Liver (tissue), 9 donors: ENCODE measurements around the gene PIGQ. TPM values are rescaled to one million over a fixed set of nuclear protein-coding genes. Genes with fewer than 3 reads are reported as not detected.
A peak's percentile ranks its signal among the peaks of the same experiment; 100 is the strongest.

Source experiments
- DNase-seq: peaks from one replicate; pipeline ENCODE4 v3.0.0-alpha.2; 2017; ENCODE audit warnings: low spot score
- H3K27ac ChIP-seq, 2 donors: one replicate each; pipeline ENCODE4 v1.7.0; 2013; ENCODE audit warnings: inconsistent platforms in 2 of 2, low read length in 2 of 2, control low read depth in 1 of 2, low read depth in 1 of 2, mild to moderate bottlenecking in 1 of 2
- H3K27me3 ChIP-seq, 4 donors: one replicate each; pipeline versions ENCODE4 v1.6.1 to v1.7.0; 2013; ENCODE audit warnings: low read length in 3 of 4, inconsistent platforms in 1 of 4, mild to moderate bottlenecking in 1 of 4, moderate library complexity in 1 of 4; ENCODE audit not compliant: control insufficient read depth in 4 of 4, insufficient read depth in 4 of 4
- H3K36me3 ChIP-seq, 4 donors: one replicate each; pipeline versions ENCODE4 v1.6.1 to v1.7.0; 2013; ENCODE audit warnings: low read length in 3 of 4, mild to moderate bottlenecking in 3 of 4, low read depth in 1 of 4, moderate library complexity in 1 of 4; ENCODE audit not compliant: control insufficient read depth in 4 of 4, insufficient read depth in 3 of 4
- H3K4me1 ChIP-seq, 4 donors: one replicate each; pipeline versions ENCODE4 v1.6.1 to v1.7.0; 2013; ENCODE audit warnings: low read length in 3 of 4, mild to moderate bottlenecking in 3 of 4, moderate library complexity in 1 of 4; ENCODE audit not compliant: control insufficient read depth in 4 of 4, insufficient read depth in 4 of 4
- H3K4me3 ChIP-seq, 3 donors: one replicate each; pipeline versions ENCODE4 v1.6.1 to v1.7.0; 2013; ENCODE audit warnings: low read length in 3 of 3, control low read depth in 1 of 3, low read depth in 1 of 3, mild to moderate bottlenecking in 1 of 3
- H3K9ac ChIP-seq, 2 donors: one replicate each; pipeline ENCODE4 v1.7.0; 2013; ENCODE audit warnings: low read length in 2 of 2, mild to moderate bottlenecking in 2 of 2, moderate library complexity in 2 of 2, control low read depth in 1 of 2, low read depth in 1 of 2
- H3K9me3 ChIP-seq, 4 donors: one replicate each; pipeline versions ENCODE4 v1.6.1 to v1.7.0; 2013; ENCODE audit warnings: low read length in 3 of 4; ENCODE audit not compliant: control insufficient read depth in 4 of 4
- ATF3 ChIP-seq: IDR thresholded peaks from 2 replicates; pipeline ENCODE4 v1.6.1; 2016; ENCODE audit warnings: antibody characterized with exemption
- CTCF ChIP-seq: fragments of 150-350 bp; IDR thresholded peaks from 2 replicates; pipeline ENCODE4 v1.5.1; 2017; ENCODE audit warnings: improper control_type of control experiment, low read depth, low read length; ENCODE audit not compliant: missing input control
- EGR1 ChIP-seq, 2 donors: IDR thresholded peaks; 2 replicates each; pipeline ENCODE4 v1.6.1; 2016 to 2018; ENCODE audit warnings: antibody characterized with exemption in 2 of 2, low read depth in 2 of 2
- FOXA1 ChIP-seq: IDR thresholded peaks from 2 replicates; pipeline ENCODE4 v1.6.1; 2016; ENCODE audit warnings: antibody characterized with exemption
- FOXA2 ChIP-seq: IDR thresholded peaks from 2 replicates; pipeline ENCODE4 v1.6.1; 2016; ENCODE audit warnings: antibody characterized with exemption
- GABPA ChIP-seq, 2 donors: IDR thresholded peaks in 1 of 2; conservative IDR thresholded peaks in 1 of 2; 2 replicates each; pipeline ENCODE4 v1.6.1; 2016; ENCODE audit warnings: antibody characterized with exemption in 2 of 2, mild to moderate bottlenecking in 1 of 2, moderate library complexity in 1 of 2
- HNF4A ChIP-seq, 2 donors: conservative IDR thresholded peaks; 2 replicates each; pipeline ENCODE4 v1.6.1; 2016; ENCODE audit warnings: antibody characterized with exemption in 2 of 2, mild to moderate bottlenecking in 2 of 2
- JUND ChIP-seq, 2 donors: IDR thresholded peaks; 2 replicates each; pipeline ENCODE4 v1.6.1; 2016; ENCODE audit warnings: antibody characterized with exemption in 2 of 2
- NR2F2 ChIP-seq: IDR thresholded peaks from 2 replicates; pipeline ENCODE4 v1.6.1; 2016; ENCODE audit warnings: antibody characterized with exemption
- RAD21 ChIP-seq, 2 donors: IDR thresholded peaks; 2 replicates each; pipeline ENCODE4 v1.6.1; 2016; ENCODE audit warnings: antibody characterized with exemption in 2 of 2, mild to moderate bottlenecking in 2 of 2
- REST ChIP-seq: IDR thresholded peaks from 2 replicates; pipeline ENCODE4 v1.6.1; 2016; ENCODE audit warnings: antibody characterized with exemption, mild to moderate bottlenecking
- RXRA ChIP-seq, 2 donors: IDR thresholded peaks; 2 replicates each; pipeline ENCODE4 v1.6.1; 2017 to 2018; ENCODE audit warnings: antibody characterized with exemption in 2 of 2, mild to moderate bottlenecking in 1 of 2
- SP1 ChIP-seq: IDR thresholded peaks from 2 replicates; pipeline ENCODE4 v1.6.1; 2018; ENCODE audit warnings: antibody characterized with exemption, mild to moderate bottlenecking
- TAF1 ChIP-seq: conservative IDR thresholded peaks from 2 replicates; pipeline ENCODE4 v1.6.1; 2016; ENCODE audit warnings: antibody characterized with exemption, mild to moderate bottlenecking
- ZBTB33 ChIP-seq: IDR thresholded peaks from 2 replicates; pipeline ENCODE4 v1.6.1; 2016; ENCODE audit warnings: antibody characterized with exemption
- WGBS: extraction: QIAGEN DNeasy Blood & Tissue Kit; methylation state at CpG from one replicate; pipeline ENCODE4 v1.1.7; 2013; 5-methylcytosine and 5-hydroxymethylcytosine counted together
- polyA plus RNA-seq, 2 donors: library from polyadenylated mRNA; stranded (reverse) in 1 of 2; unstranded in 1 of 2; fragments of 200-250 nt in 1 of 2; fragments of >200 nt in 1 of 2; fragmentation: Nextera tagmentation in 1 of 2; extraction: Ambion mirVana in 1 of 2; gene quantifications; one replicate each; pipeline versions ENCODE4 v1.2.1 to v1.2.3, GENCODE V29; 2013 to 2015
- total RNA-seq, 2 donors: library from RNA; depleted of rRNA; stranded (reverse); fragments of >200 nt; gene quantifications; one replicate each; pipeline ENCODE4 v1.2.3, GENCODE V29; 2014
- TF ChIP-seq, protein P1 (sequence below): IDR thresholded peaks from 2 replicates; pipeline ENCODE4 v1.6.1; 2016; ENCODE audit warnings: antibody characterized with exemption
- donor health status: healthy.
- donor health status: healthy.
- donor health status: healthy.
- donor health status: healthy.
- donor health status: healthy.

Gene PIGQ
- total and polyA plus RNA-seq, 4 donors, result 16.8 to 144 (median 20.6) TPM

DNA sequence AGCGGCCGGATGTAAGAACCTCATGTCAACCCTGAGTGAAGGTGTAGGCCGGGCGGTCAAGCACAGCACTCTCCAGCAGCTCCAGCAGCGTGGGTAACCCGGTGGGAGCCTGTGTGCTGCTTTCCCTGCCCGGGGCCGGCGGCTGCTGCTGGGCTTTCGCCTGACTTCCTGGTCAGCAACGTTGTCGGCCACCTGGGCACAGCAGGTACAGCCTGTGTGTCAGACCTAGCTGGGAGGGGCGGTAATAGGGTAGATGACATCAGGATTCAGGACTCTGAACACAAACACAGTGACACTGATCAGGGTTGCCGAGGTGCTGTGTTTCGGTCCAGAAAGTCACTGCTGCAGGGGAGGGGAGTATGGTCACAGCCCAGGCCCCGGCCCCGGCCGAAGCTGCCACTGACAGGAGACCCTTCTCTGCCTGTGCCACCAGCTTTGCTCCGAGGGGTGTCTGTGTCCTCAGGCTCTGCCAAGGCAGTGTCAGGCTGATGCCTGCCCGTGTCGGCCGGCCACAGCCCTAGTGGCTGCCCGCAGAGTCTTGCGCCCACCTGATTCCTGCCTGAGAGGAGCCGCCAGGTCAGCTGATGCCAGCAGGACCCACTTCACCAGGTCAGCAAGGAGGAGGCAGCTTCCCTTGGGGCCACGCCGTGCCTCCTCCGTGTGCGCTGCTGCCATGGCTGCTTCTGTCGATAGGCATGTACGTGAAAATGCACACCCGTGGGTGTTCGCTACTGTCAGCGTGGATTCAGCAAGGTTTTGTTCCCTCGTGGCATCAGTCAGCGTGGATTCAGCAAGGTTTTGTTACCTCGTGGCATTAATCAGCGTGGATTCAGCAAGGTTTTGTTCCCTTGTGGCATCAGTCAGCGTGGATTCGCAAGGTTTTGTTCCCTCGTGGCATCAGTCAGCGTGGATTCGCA lies 29.3 kb downstream of the PIGQ start:
- DNase-seq, result no peak
- no peak for TF ChIP-seq GABPA (IDR thresholded peaks at IDR 0.05 in 1 of 2, conservative IDR thresholded peaks at IDR 0.05 in 1 of 2)
- no peak for TF ChIP-seq RAD21 (IDR thresholded peaks at IDR 0.05)
- TF ChIP-seq RXRA (IDR thresholded peaks at IDR 0.05), result peak in 1 of 2 donors; percentile 44
- no peak for TF ChIP-seq SP1
- TF ChIP-seq, protein P1, sequence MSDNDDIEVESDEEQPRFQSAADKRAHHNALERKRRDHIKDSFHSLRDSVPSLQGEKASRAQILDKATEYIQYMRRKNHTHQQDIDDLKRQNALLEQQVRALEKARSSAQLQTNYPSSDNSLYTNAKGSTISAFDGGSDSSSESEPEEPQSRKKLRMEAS, result no peak
- TF ChIP-seq JUND (IDR thresholded peaks at IDR 0.05), result no peak
- no peak for TF ChIP-seq NR2F2
- TF ChIP-seq FOXA2, result no peak
- TF ChIP-seq REST, result no peak
- TF ChIP-seq TAF1, result no peak
- no peak for TF ChIP-seq ATF3
- TF ChIP-seq ZBTB33, result no peak
- TF ChIP-seq EGR1 (IDR thresholded peaks at IDR 0.05; ENCODE audit: low read depth in 2 of 2), result no peak
- peak in 1 of 2 donors; percentile 58 for TF ChIP-seq HNF4A (conservative IDR thresholded peaks at IDR 0.05)
- TF ChIP-seq CTCF, result no peak
- no peak for TF ChIP-seq FOXA1
- WGBS, result 80% methylated on average over 43 of the region's 43 CpGs
- no peaks in the 10 kb centered on the region for H3K27me3 ChIP-seq
- no peak overlapping the region for H3K4me3 ChIP-seq
- no peaks in the 10 kb centered on the region for H3K9me3 ChIP-seq
- H3K36me3 ChIP-seq, result peaks cover 0 to 4% (median 2%) of the 10 kb centered on the region in 4 donors
- peaks cover 13 to 50% (median 29%) of the 10 kb centered on the region in 4 donors for H3K4me1 ChIP-seq
- H3K27ac ChIP-seq, result peak overlapping the region; percentile 68 to 81
- no peak overlapping the region for H3K9ac ChIP-seq
